ENCODE data around the gene AXDND1. TPM values are rescaled to one million over a fixed set of nuclear protein-coding genes. Genes with fewer than 3 reads are reported as not detected.
A peak's percentile ranks its signal among the peaks of the same experiment; 100 is the strongest.

The AXDND1 gene
- total and polyA plus RNA-seq, 2 donors (not counting 1 experiment from before 2014, with no cell fraction given), result 0.05 to 0.17 TPM

DNA sequence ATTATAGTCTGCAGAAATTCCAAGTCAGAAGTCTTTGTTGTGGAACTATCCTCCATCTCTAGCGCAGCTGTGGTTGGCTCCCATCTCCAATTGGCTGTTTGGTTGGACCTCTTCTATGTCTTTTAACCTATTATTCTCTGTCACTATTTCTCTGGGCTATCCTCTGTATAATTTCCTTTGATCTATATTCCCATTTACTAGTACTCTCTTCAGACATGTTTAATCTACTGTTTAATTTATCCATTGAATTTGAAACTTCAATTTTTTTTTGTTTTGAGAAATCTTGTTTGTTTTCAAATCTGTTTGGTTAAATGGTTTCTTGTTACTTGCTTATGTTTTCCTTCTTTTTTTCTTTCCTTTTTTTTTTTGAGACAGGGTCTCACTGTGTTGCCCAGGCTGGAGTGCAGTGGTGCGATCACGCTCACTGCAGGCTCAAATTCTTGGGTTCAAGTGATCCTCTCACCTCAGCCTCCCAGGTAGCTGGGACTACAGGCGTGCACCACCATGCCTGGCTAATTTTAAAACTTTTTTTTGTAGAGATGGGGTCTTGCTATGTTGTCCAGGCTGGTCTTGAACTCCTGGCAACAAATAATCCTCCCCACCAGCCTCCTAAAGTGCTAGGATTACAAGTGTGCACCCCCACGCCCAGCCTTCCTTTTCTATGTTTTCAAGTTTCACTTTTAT is 44.1 kb upstream of the AXDND1 start:
- Histone ChIP-seq H4K20me1 (ENCODE audit: control insufficient read depth, extremely low read depth, insufficient read depth, low read length) (no peaks in the 10 kb centered on the region), H3K4me2 (ENCODE audit: extremely low read depth, insufficient read depth, low read length) (no peak overlapping the region), H3K4me1 (ENCODE audit: control insufficient read depth, extremely low read depth, insufficient read depth, low read length) (no peaks in the 10 kb centered on the region), H3K4me3 (replicated peaks in 1 of 4; ENCODE audit: control extremely low read depth in 1 of 4, insufficient read depth in 1 of 4, low read depth in 3 of 4, low read length in 4 of 4) (no peak overlapping the region), H3K79me2 (ENCODE audit: control insufficient read depth, insufficient read depth, low read length) (peaks cover 11% of the 10 kb centered on the region), H3K9me3 (ENCODE audit: control insufficient read depth, insufficient read depth, low read depth, low read length) (no peaks in the 10 kb centered on the region), H2AFZ (ENCODE audit: low read length) (no peak overlapping the region), H3K36me3 (ENCODE audit: control insufficient read depth, insufficient read depth, low read length) (peaks cover 1% of the 10 kb centered on the region), H3K27me3 (ENCODE audit: control insufficient read depth, insufficient read depth, low read length) (no peaks in the 10 kb centered on the region), H3K27ac (ENCODE audit: insufficient read depth, low read length) (no peak overlapping the region), H3K9ac (ENCODE audit: insufficient read depth, low read length) (no peak overlapping the region)
- TF ChIP-seq, protein P1, sequence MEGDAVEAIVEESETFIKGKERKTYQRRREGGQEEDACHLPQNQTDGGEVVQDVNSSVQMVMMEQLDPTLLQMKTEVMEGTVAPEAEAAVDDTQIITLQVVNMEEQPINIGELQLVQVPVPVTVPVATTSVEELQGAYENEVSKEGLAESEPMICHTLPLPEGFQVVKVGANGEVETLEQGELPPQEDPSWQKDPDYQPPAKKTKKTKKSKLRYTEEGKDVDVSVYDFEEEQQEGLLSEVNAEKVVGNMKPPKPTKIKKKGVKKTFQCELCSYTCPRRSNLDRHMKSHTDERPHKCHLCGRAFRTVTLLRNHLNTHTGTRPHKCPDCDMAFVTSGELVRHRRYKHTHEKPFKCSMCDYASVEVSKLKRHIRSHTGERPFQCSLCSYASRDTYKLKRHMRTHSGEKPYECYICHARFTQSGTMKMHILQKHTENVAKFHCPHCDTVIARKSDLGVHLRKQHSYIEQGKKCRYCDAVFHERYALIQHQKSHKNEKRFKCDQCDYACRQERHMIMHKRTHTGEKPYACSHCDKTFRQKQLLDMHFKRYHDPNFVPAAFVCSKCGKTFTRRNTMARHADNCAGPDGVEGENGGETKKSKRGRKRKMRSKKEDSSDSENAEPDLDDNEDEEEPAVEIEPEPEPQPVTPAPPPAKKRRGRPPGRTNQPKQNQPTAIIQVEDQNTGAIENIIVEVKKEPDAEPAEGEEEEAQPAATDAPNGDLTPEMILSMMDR (conservative IDR thresholded peaks at IDR 0.05 in 1 of 2, IDR thresholded peaks at IDR 0.05 in 1 of 2; ENCODE audit: low read depth in 1 of 2, low read length in 2 of 2), result no peak
- no peak for TF ChIP-seq EZH2 (IDR thresholded peaks at IDR 0.05; ENCODE audit: low read length, missing control alignments)
- no peak for DNase-seq (ENCODE audit: low read depth in 2 of 2)

DNA sequence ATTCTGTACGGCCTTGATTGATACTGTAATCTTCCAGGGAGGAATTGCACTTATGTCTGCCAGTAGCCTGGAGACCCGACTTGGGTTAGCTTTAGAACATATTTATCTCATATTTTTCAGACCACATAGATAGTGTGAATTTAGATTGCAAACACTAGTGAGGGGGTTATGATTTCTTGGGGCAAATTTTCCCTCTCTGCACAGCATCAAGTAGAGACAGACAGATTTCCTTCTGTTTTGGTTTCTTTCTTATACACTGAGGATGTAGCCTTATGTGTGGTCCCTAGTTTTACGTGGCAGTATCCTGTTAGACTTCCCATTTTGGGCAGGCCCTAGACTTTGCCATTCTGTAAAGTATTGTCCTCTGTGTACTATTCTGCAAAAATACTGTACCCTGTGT is 43.2 kb upstream of the AXDND1 start:
- Histone ChIP-seq H3K4me3 (replicated peaks in 1 of 4; ENCODE audit: control extremely low read depth in 1 of 4, insufficient read depth in 1 of 4, low read depth in 3 of 4, low read length in 4 of 4) (peak overlapping the region in 3 of 4 experiments; percentile 7 to 50 (median 31)), H4K20me1 (ENCODE audit: control insufficient read depth, extremely low read depth, insufficient read depth, low read length) (no peaks in the 10 kb centered on the region), H3K27ac (ENCODE audit: insufficient read depth, low read length) (peak overlapping the region; percentile 23), H3K79me2 (ENCODE audit: control insufficient read depth, insufficient read depth, low read length) (peaks cover 11% of the 10 kb centered on the region), H3K9ac (ENCODE audit: insufficient read depth, low read length) (no peak overlapping the region), H2AFZ (ENCODE audit: low read length) (no peak overlapping the region), H3K4me1 (ENCODE audit: control insufficient read depth, extremely low read depth, insufficient read depth, low read length) (no peaks in the 10 kb centered on the region), H3K9me3 (ENCODE audit: control insufficient read depth, insufficient read depth, low read depth, low read length) (no peaks in the 10 kb centered on the region), H3K27me3 (ENCODE audit: control insufficient read depth, insufficient read depth, low read length) (no peaks in the 10 kb centered on the region), H3K4me2 (ENCODE audit: extremely low read depth, insufficient read depth, low read length) (peak overlapping the region; percentile 80), H3K36me3 (ENCODE audit: control insufficient read depth, insufficient read depth, low read length) (peaks cover 1% of the 10 kb centered on the region)
- TF ChIP-seq EZH2 (IDR thresholded peaks at IDR 0.05; ENCODE audit: low read length, missing control alignments), result no peak
- TF ChIP-seq, protein P1 (conservative IDR thresholded peaks at IDR 0.05 in 1 of 2, IDR thresholded peaks at IDR 0.05 in 1 of 2; ENCODE audit: low read depth in 1 of 2, low read length in 2 of 2), result no peak
- peak in 1 of 2 donors; percentile 22 for DNase-seq (ENCODE audit: low read depth in 2 of 2)

DNA sequence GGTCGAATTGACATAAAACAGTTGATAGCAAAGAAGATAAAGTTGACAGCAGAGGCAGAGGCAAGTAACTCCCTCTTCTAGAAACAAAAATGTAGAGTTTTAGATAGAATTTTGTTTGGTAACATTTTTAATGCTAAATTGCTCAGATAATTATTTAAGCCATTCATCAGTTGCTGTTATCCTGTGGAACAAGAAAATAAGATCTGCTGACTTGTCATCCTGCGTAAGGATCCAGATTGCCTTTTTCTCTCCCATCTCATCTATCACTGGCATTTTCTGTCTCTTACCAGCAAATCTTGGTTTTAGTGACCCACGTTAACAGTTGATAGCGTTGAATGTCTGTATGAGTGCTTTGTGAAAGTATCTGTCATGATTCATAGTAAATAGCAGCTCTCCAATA is 42.3 kb upstream of the AXDND1 start:
- DNase-seq (ENCODE audit: low read depth in 2 of 2), result peak in 1 of 2 donors; percentile 30

More for the DNA sequence above, 42.3 kb upstream of the AXDND1 start:
- no peak overlapping the region for H3K9ac ChIP-seq (ENCODE audit: insufficient read depth, low read length)
- no peaks in the 10 kb centered on the region for H3K4me1 ChIP-seq (ENCODE audit: control insufficient read depth, extremely low read depth, insufficient read depth, low read length)
- H3K27ac ChIP-seq (ENCODE audit: insufficient read depth, low read length), result no peak overlapping the region
- H3K36me3 ChIP-seq (ENCODE audit: control insufficient read depth, insufficient read depth, low read length), result peaks cover 1% of the 10 kb centered on the region
- H3K27me3 ChIP-seq (ENCODE audit: control insufficient read depth, insufficient read depth, low read length), result no peaks in the 10 kb centered on the region
- TF ChIP-seq, protein P1 (conservative IDR thresholded peaks at IDR 0.05 in 1 of 2, IDR thresholded peaks at IDR 0.05 in 1 of 2; ENCODE audit: low read depth in 1 of 2, low read length in 2 of 2), result no peak
- no peak for TF ChIP-seq EZH2 (IDR thresholded peaks at IDR 0.05; ENCODE audit: low read length, missing control alignments)
- no peaks in the 10 kb centered on the region for H3K9me3 ChIP-seq (ENCODE audit: control insufficient read depth, insufficient read depth, low read depth, low read length)
- H4K20me1 ChIP-seq (ENCODE audit: control insufficient read depth, extremely low read depth, insufficient read depth, low read length), result no peaks in the 10 kb centered on the region
- H3K4me2 ChIP-seq (ENCODE audit: extremely low read depth, insufficient read depth, low read length), result no peak overlapping the region
- no peak overlapping the region for H2AFZ ChIP-seq (ENCODE audit: low read length)
- peaks cover 10% of the 10 kb centered on the region for H3K79me2 ChIP-seq (ENCODE audit: control insufficient read depth, insufficient read depth, low read length)
- H3K4me3 ChIP-seq (replicated peaks in 1 of 4; ENCODE audit: control extremely low read depth in 1 of 4, insufficient read depth in 1 of 4, low read depth in 3 of 4, low read length in 4 of 4), result no peak overlapping the region

Measured in fibroblast of lung (primary cell).